Lower lobe of right lung (tissue), 2 donors: ENCODE data around the gene LETM1. TPM values are rescaled to one million over a fixed set of nuclear protein-coding genes. Genes with fewer than 3 reads are reported as not detected.

Source experiments
- ATAC-seq, 2 donors: fragments of 200-7000 bp; cut with Tn5 transposase; one replicate each; pipeline ENCODE4 v1.9.1; 2020 to 2022; ENCODE audit warnings: mild to moderate bottlenecking in 2 of 2, moderate library complexity in 2 of 2
- DNase-seq: peaks from one replicate; pipeline ENCODE4 v3.0.0-alpha.2; 2020
- H3K27ac ChIP-seq: fragments of 200-600 bp; one replicate; pipeline ENCODE4 v1.8.0; 2022
- H3K27me3 ChIP-seq: fragments of 200-600 bp; one replicate; pipeline ENCODE4 v1.8.0; 2022; ENCODE audit warnings: low read depth
- H3K36me3 ChIP-seq: fragments of 200-600 bp; one replicate; pipeline ENCODE4 v1.8.0; 2022; ENCODE audit warnings: mild to moderate bottlenecking
- H3K4me1 ChIP-seq: fragments of 200-600 bp; one replicate; pipeline ENCODE4 v1.8.0; 2022
- H3K4me3 ChIP-seq: fragments of 200-600 bp; one replicate; pipeline ENCODE4 v1.8.0; 2022; ENCODE audit warnings: mild to moderate bottlenecking
- H3K9me3 ChIP-seq: fragments of 200-600 bp; one replicate; pipeline ENCODE4 v1.8.0; 2022
- CTCF ChIP-seq: fragments of 200-600 bp; IDR thresholded peaks from one replicate; pipeline ENCODE4 v1.8.0; 2022; ENCODE audit warnings: antibody characterized with exemption, mild to moderate bottlenecking
- intact Hi-C: fragments of 100-400 bp; cut with DNase I; formaldehyde crosslinking; loops from one replicate; pipeline ENCODE4 v1.11.0; 2022
- total RNA-seq: library from RNA; stranded (reverse); fragmentation: NEBNext Ultra II Directional; extraction: Animal tissue kit (Norgen Biotek cat#: 25700); gene quantifications from one replicate; pipeline ENCODE4 v1.2.1, GENCODE V29; 2021
- donor health status: DM: no; HTN: yes; CAD: no; lungs with severe emphysema.

Gene LETM1
- total RNA-seq, 1 donor from 2014 or later: 33.6 TPM

DNA sequence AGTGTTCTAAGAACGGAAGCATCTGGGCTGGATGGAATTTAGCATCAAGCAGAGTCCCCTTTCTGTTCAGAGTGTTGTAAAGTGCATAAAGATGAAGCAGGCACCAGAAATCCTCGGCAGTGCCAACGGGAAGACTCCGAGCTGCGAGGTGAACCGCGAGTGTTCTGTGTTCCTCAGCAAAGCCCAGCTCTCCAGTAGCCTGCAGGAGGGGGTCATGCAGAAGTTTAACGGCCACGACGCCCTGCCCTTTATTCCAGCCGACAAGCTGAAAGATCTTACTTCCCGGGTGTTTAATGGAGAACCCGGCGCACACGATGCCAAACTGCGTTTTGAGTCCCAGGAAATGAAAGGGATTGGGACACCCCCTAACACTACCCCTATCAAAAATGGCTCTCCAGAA lies 44.7 kb upstream of the LETM1 start:
- Histone ChIP-seq H3K4me1 (peaks cover 21% of the 10 kb centered on the region), H3K9me3 (no peaks in the 10 kb centered on the region), H3K27ac (peak overlapping the region; percentile 66), H3K4me3 (no peak overlapping the region), H3K36me3 (peaks cover 41% of the 10 kb centered on the region), H3K27me3 (no peaks in the 10 kb centered on the region)
- DNase-seq: no peak
- peak in 1 of 2 donors; percentile 2 for ATAC-seq
- intact Hi-C loops: no loop called here
- no peak for TF ChIP-seq CTCF

- no peak overlapping the region for H3K27ac ChIP-seq
- no peak for TF ChIP-seq CTCF
- H3K9me3 ChIP-seq: no peaks in the 10 kb centered on the region
- no peak overlapping the region for H3K4me3 ChIP-seq
- H3K27me3 ChIP-seq: no peaks in the 10 kb centered on the region
- DNase-seq (no peak), ATAC-seq (no peak)
- H3K36me3 ChIP-seq: peaks cover 36% of the 10 kb centered on the region
- intact Hi-C loops: no loop called here
- H3K4me1 ChIP-seq: peaks cover 21% of the 10 kb centered on the region
Observed at GRCh38 chr4:1900087-1900433, 44.1 kb upstream of the LETM1 start.

- peaks cover 31% of the 10 kb centered on the region for H3K36me3 ChIP-seq
- H3K4me3 ChIP-seq: no peak overlapping the region
- intact Hi-C loops: no loop called here
- DNase-seq (peak; percentile 82), ATAC-seq (peak; percentile 84 to 88)
- H3K27me3 ChIP-seq: no peaks in the 10 kb centered on the region
- H3K27ac ChIP-seq: no peak overlapping the region
- peaks cover 21% of the 10 kb centered on the region for H3K4me1 ChIP-seq
- no peaks in the 10 kb centered on the region for H3K9me3 ChIP-seq
- peak; percentile 89 for TF ChIP-seq CTCF
Observed at GRCh38 chr4:1899149-1900086, 43.5 kb upstream of the LETM1 start.

GRCh38 chr4:1898681-1899080 lies 42.7 kb upstream of the LETM1 start:
- ATAC-seq (no peak), DNase-seq (no peak)
- TF ChIP-seq CTCF: no peak
- Histone ChIP-seq H3K27ac (no peak overlapping the region), H3K4me3 (no peak overlapping the region), H3K4me1 (peaks cover 21% of the 10 kb centered on the region), H3K9me3 (no peaks in the 10 kb centered on the region), H3K27me3 (no peaks in the 10 kb centered on the region), H3K36me3 (peaks cover 24% of the 10 kb centered on the region)
- intact Hi-C loops: no loop called here

- Histone ChIP-seq H3K4me3 (no peak overlapping the region), H3K36me3 (peaks cover 19% of the 10 kb centered on the region), H3K27ac (no peak overlapping the region), H3K4me1 (peaks cover 21% of the 10 kb centered on the region), H3K9me3 (no peaks in the 10 kb centered on the region), H3K27me3 (no peaks in the 10 kb centered on the region)
- ATAC-seq: no peak
- DNase-seq: no peak
- intact Hi-C loops: no loop called here
- no peak for TF ChIP-seq CTCF
Observed at GRCh38 chr4:1898007-1898406, 42.1 kb upstream of the LETM1 start.
